ENCODE results near the gene CCNYL1.

DNA sequence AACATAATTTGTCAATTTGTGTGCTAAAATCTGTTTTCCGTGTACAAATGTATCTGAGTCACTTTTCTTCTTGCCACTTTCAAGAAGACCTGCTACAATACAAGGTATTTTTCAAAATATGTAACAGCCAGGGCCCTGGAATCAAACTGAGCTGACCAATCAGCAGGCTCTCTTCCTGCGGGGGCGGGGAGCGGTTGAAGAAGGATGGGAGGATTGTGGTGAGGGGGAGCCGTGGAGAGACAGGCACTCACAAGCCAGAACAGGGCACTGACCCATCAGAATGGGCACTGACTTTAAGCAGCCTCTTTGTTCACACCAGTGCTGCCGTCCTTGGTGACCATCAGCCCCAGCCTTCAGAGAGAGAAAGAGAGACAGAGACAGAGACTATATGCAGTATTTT lies 40.6 kb upstream of the CCNYL1 start:
- TF ChIP-seq, protein P1, sequence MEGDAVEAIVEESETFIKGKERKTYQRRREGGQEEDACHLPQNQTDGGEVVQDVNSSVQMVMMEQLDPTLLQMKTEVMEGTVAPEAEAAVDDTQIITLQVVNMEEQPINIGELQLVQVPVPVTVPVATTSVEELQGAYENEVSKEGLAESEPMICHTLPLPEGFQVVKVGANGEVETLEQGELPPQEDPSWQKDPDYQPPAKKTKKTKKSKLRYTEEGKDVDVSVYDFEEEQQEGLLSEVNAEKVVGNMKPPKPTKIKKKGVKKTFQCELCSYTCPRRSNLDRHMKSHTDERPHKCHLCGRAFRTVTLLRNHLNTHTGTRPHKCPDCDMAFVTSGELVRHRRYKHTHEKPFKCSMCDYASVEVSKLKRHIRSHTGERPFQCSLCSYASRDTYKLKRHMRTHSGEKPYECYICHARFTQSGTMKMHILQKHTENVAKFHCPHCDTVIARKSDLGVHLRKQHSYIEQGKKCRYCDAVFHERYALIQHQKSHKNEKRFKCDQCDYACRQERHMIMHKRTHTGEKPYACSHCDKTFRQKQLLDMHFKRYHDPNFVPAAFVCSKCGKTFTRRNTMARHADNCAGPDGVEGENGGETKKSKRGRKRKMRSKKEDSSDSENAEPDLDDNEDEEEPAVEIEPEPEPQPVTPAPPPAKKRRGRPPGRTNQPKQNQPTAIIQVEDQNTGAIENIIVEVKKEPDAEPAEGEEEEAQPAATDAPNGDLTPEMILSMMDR (IDR thresholded peaks at IDR 0.05; ENCODE audit: poor library complexity), result no peak
- TF ChIP-seq EZH2 (IDR thresholded peaks at IDR 0.05; ENCODE audit: borderline replicate concordance), result no peak
